Body of pancreas (tissue), 4 donors: ENCODE data around the gene NCOA1.

Experiments used
- CTCF ChIP-seq, 7 experiments: fragments of 450-650 bp in 4 of 7; fragments of 200-600 bp in 3 of 7; sonication (generic) in 3 of 7; IDR thresholded peaks; one replicate each; pipeline ENCODE4 v1.5.1; 2016 to 2019; ENCODE audit warnings: antibody characterized with exemption in 7 of 7
- POLR2A ChIP-seq, 3 donors: fragments of 450-650 bp; IDR thresholded peaks; one replicate each; pipeline ENCODE4 v1.6.1; 2016; ENCODE audit warnings: antibody characterized with exemption in 3 of 3, mild to moderate bottlenecking in 2 of 3

GRCh38 chr2:24456599-24457556 is 34.2 kb upstream of the NCOA1 start:
- TF ChIP-seq POLR2A (IDR thresholded peaks at IDR 0.05) = no peak
- no peak for TF ChIP-seq CTCF (IDR thresholded peaks at IDR 0.05)
